HG03135 (cell line): Measurements from ENCODE around the gene TAS2R13.

Experiments
- ATAC-seq: cut with Tn5 transposase; IDR thresholded peaks from one replicate; pipeline ENCODE4 v1.9.1; 2021; ENCODE audit warnings: mild to moderate bottlenecking, moderate library complexity; ENCODE audit not compliant: unreplicated experiment

Gene TAS2R13

GRCh38 chr12:10873378-10873777 lies 36.0 kb downstream of the TAS2R13 start:
- ATAC-seq = no peak

GRCh38 chr12:10867381-10867780 lies 42.0 kb downstream of the TAS2R13 start:
- ATAC-seq = no peak

- no peak for ATAC-seq
These were observed 45.7 kb downstream of the TAS2R13 start for GRCh38 chr12:10863512-10864218.

- no peak for ATAC-seq
These were observed 48.0 kb downstream of the TAS2R13 start for GRCh38 chr12:10861366-10861765.
